IMR-90 (cell line): ENCODE results near the gene FSIP1. TPM values are rescaled to one million over a fixed set of nuclear protein-coding genes. Genes with fewer than 3 reads are reported as not detected.

ENCODE experiments used
- ATAC-seq: fragments of 200-7000 bp; cut with Tn5 transposase; 2 replicates; pipeline ENCODE4 v1.9.1; 2020; ENCODE audit warnings: low read depth, mild to moderate bottlenecking, moderate library complexity
- BruUV-seq: library from RNA; stranded (reverse); fragments of 400-500 nt; replicated peaks from 2 replicates; lab custom pipeline; 2021; lab: Mats Ljungman, UMichigan
- CTCF ChIA-PET: fragments of 300-600 bp; formaldehyde crosslinking; extraction: SDS; loops from one replicate; lab custom pipeline; 2021; ENCODE audit warnings: antibody characterized with exemption; lab: Yijun Ruan, JAX
- POLR2A ChIA-PET: fragments of 300-600 bp; sonication (Branson Sonifier 250); formaldehyde crosslinking; loops from one replicate; lab custom pipeline; 2022; ENCODE audit warnings: antibody characterized with exemption; ENCODE audit not compliant: unreplicated experiment; lab: Charles Lee
- DNase-seq: peaks from one replicate; pipeline ENCODE4 v3.0.0; 2013
- H2AFZ ChIP-seq: replicated peaks from 2 replicates; pipeline ENCODE3; 2013; ENCODE audit warnings: low read length, mild to moderate bottlenecking; ENCODE audit not compliant: poor library complexity
- H2AK5ac ChIP-seq: 2 replicates; pipeline ENCODE4 v1.6.1; 2013; ENCODE audit warnings: low read depth, low read length, inconsistent platforms
- H2AK9ac ChIP-seq: replicated peaks from 2 replicates; pipeline ENCODE3; 2013; ENCODE audit warnings: mild to moderate bottlenecking, low read depth, low read length, moderate library complexity; ENCODE audit not compliant: poor library complexity
- H2BK120ac ChIP-seq: 2 replicates; pipeline ENCODE4 v1.6.1; 2013; ENCODE audit warnings: low read depth, low read length, inconsistent platforms
- H2BK15ac ChIP-seq: 3 replicates; pipeline ENCODE4 v1.6.1; 2013; ENCODE audit warnings: low read depth, low read length, inconsistent platforms
- H2BK20ac ChIP-seq: 2 replicates; pipeline ENCODE4 v1.6.1; 2013; ENCODE audit warnings: low read depth, mild to moderate bottlenecking, inconsistent platforms, low read length, moderate library complexity
- H2BK5ac ChIP-seq: 2 replicates; pipeline ENCODE4 v1.6.1; 2013; ENCODE audit warnings: mild to moderate bottlenecking, low read depth, low read length, inconsistent platforms; ENCODE audit not compliant: poor library complexity, severe bottlenecking
- H3K14ac ChIP-seq: replicated peaks from 2 replicates; pipeline ENCODE4 v1.6.1; 2013; ENCODE audit warnings: low read depth, low read length, inconsistent platforms
- H3K18ac ChIP-seq: 2 replicates; pipeline ENCODE4 v1.6.1; 2013; ENCODE audit warnings: low read depth, low read length, control low read depth
- H3K23ac ChIP-seq: 2 replicates; pipeline ENCODE4 v1.6.1; 2013; ENCODE audit warnings: low read depth, low read length, inconsistent platforms
- H3K27ac ChIP-seq: 2 replicates; pipeline ENCODE4 v1.5.1; 2013; ENCODE audit warnings: mild to moderate bottlenecking, control low read depth, low read length; ENCODE audit not compliant: insufficient read depth
- H3K27me3 ChIP-seq: 2 replicates; pipeline ENCODE4 v1.6.1; 2013; ENCODE audit warnings: low read length; ENCODE audit not compliant: control insufficient read depth, insufficient read depth
- H3K36me3 ChIP-seq: 2 replicates; pipeline ENCODE4 v1.6.1; 2013; ENCODE audit warnings: low read length, mixed read lengths; ENCODE audit not compliant: control insufficient read depth, insufficient read depth
- H3K4ac ChIP-seq: 2 replicates; pipeline ENCODE4 v1.6.1; 2013; ENCODE audit warnings: low read depth, low read length, inconsistent platforms
- H3K4me1 ChIP-seq: 2 replicates; pipeline ENCODE4 v1.6.1; 2013; ENCODE audit warnings: low read length, mixed read lengths; ENCODE audit not compliant: control insufficient read depth, insufficient read depth
- H3K4me2 ChIP-seq: 2 replicates; pipeline ENCODE4 v1.6.1; 2013; ENCODE audit warnings: low read depth, mild to moderate bottlenecking, control low read depth, low read length, moderate library complexity
- H3K4me3 ChIP-seq: 2 replicates; pipeline ENCODE4 v1.5.1; 2013; ENCODE audit warnings: low read depth, mild to moderate bottlenecking, control low read depth, low read length, moderate library complexity; ENCODE audit not compliant: insufficient read depth
- H3K56ac ChIP-seq: 2 replicates; pipeline ENCODE4 v1.6.1; 2013; ENCODE audit warnings: low read length, inconsistent platforms; ENCODE audit not compliant: insufficient read depth; ENCODE audit errors: extremely low read depth
- H3K79me1 ChIP-seq, 2 experiments: 2 replicates each; pipeline ENCODE4 v1.6.1; 2013; ENCODE audit warnings: low read length in 2 of 2, inconsistent platforms in 1 of 2, low read depth in 1 of 2
- H3K9ac ChIP-seq: 2 replicates; pipeline ENCODE4 v1.6.1; 2013; ENCODE audit warnings: low read depth, low read length, control low read depth
- H3K9me1 ChIP-seq: 2 replicates; pipeline ENCODE4 v1.6.1; 2013; ENCODE audit warnings: low read length, inconsistent platforms; ENCODE audit not compliant: insufficient read depth
- H3K9me3 ChIP-seq: 2 replicates; pipeline ENCODE4 v1.6.1; 2013; ENCODE audit warnings: low read length; ENCODE audit not compliant: control insufficient read depth, insufficient read depth
- H4K20me1 ChIP-seq: 2 replicates; pipeline ENCODE4 v1.6.1; 2013; ENCODE audit warnings: low read length, inconsistent platforms; ENCODE audit not compliant: insufficient read depth
- H4K5ac ChIP-seq: 2 replicates; pipeline ENCODE4 v1.6.1; 2013; ENCODE audit warnings: mild to moderate bottlenecking, low read depth, low read length, control low read depth
- H4K8ac ChIP-seq, 2 experiments: 2 replicates each; pipeline ENCODE4 v1.6.1; 2013; ENCODE audit warnings: low read depth in 2 of 2, low read length in 2 of 2, control low read depth in 1 of 2, inconsistent platforms in 1 of 2
- H4K91ac ChIP-seq: 2 replicates; pipeline ENCODE4 v1.6.1; 2013; ENCODE audit warnings: low read depth, low read length, inconsistent platforms; ENCODE audit not compliant: insufficient read depth
- BHLHE40 ChIP-seq: fragments of 150-350 bp; IDR thresholded peaks from 2 replicates; pipeline ENCODE4 v1.6.1; 2016; ENCODE audit warnings: mild to moderate bottlenecking, low read depth, low read length
- CEBPB ChIP-seq: IDR thresholded peaks from 2 replicates; pipeline ENCODE4 v1.6.1; 2012; ENCODE audit warnings: low read depth, low read length, improper control_type of control experiment
- CTCF ChIP-seq: conservative IDR thresholded peaks from 2 replicates; pipeline ENCODE4 v1.5.1; 2012; ENCODE audit warnings: mild to moderate bottlenecking, low read depth, low read length, improper control_type of control experiment
- ELK1 ChIP-seq: fragments of 150-350 bp; IDR thresholded peaks from 2 replicates; pipeline ENCODE4 v1.6.1; 2016; ENCODE audit warnings: low read depth, mild to moderate bottlenecking, low read length, moderate library complexity, borderline replicate concordance
- NFE2L2 ChIP-seq: fragments of 150-350 bp; IDR thresholded peaks from 2 replicates; pipeline ENCODE4 v1.6.1; 2016; ENCODE audit warnings: low read depth, mild to moderate bottlenecking, low read length
- POLR2A ChIP-seq: IDR thresholded peaks from 2 replicates; pipeline ENCODE4 v1.6.1; 2012; ENCODE audit warnings: mild to moderate bottlenecking, low read depth, low read length
- RCOR1 ChIP-seq: IDR thresholded peaks from 2 replicates; pipeline ENCODE4 v1.6.1; 2012; ENCODE audit warnings: mild to moderate bottlenecking, low read length, improper control_type of control experiment; ENCODE audit not compliant: insufficient replicate concordance
- RFX5 ChIP-seq: IDR thresholded peaks from 2 replicates; pipeline ENCODE4 v1.8.0; 2012; ENCODE audit warnings: low read depth, mild to moderate bottlenecking, low read length, moderate library complexity
- WGBS, 2 experiments: methylation state at CpG; one replicate each; pipeline versions ENCODE4 v1.1.5 to v1.1.7; 2013; ENCODE audit warnings: missing lambda C conversion rate in 2 of 2; ENCODE audit not compliant: insufficient read length in 1 of 2; ENCODE audit errors: extremely low coverage in 2 of 2; 5-methylcytosine and 5-hydroxymethylcytosine counted together
- dilution Hi-C: fragments of 300-500 bp; cut with HindIII; formaldehyde crosslinking; loops from one replicate; pipeline ENCODE4 v1.14.3; 2018; ENCODE audit warnings: low sequenced_read_pairs; ENCODE audit not compliant: unreplicated experiment
- in situ Hi-C: fragments of 300-500 bp; cut with MboI; formaldehyde crosslinking; loops from 3 replicates; pipeline ENCODE4 v1.14.3; 2019; ENCODE audit warnings: low sequenced_read_pairs, inconsistent platforms, mixed read lengths
- intact Hi-C: fragments of 100-400 bp; cut with micrococcal nuclease; formaldehyde crosslinking; loops from 2 replicates; pipeline ENCODE4 v1.10.0; 2022
- polyA plus RNA-seq, 3 experiments: library from polyadenylated mRNA; depleted of rRNA; stranded (reverse); fragments of >200 nt; gene quantifications; 2 replicates each; pipeline ENCODE4 v1.2.3, GENCODE V29; 2012; ENCODE audit warnings: low replicate concordance in 1 of 3
- total RNA-seq: library from RNA; depleted of rRNA; stranded (reverse); fragments of >200 nt; gene quantifications from 2 replicates; pipeline ENCODE4 v1.2.3, GENCODE V29; 2012

The FSIP1 gene
- total and polyA plus RNA-seq, 2 of the 4 experiments (the other 2 are of a cell fraction): 0.10 to 0.18 TPM

GRCh38 chr15:39820050-39820602, 37.5 kb upstream of the FSIP1 start:
- H2BK20ac ChIP-seq: no peak overlapping the region
- peaks cover 22% of the 10 kb centered on the region for H3K9me1 ChIP-seq
- H2AK9ac ChIP-seq: no peak overlapping the region
- H2AK5ac ChIP-seq: 0 out of 2 replicates have a peak overlapping the region, but pooled peaks have one; percentile 43
- dilution Hi-C loops (no loop called here), in situ Hi-C loops (no loop called here), intact Hi-C loops (no loop called here)
- POLR2A ChIA-PET: no interaction called here
- CTCF ChIA-PET: no interaction called here
- 40% methylated on average over 1 of the region's 3 CpGs; no CpG with 5 or more reads in 1 of the 2 experiments for WGBS, 2 experiments
- H3K4me1 ChIP-seq: peaks cover 6% of the 10 kb centered on the region
- TF ChIP-seq ELK1 (no peak), RFX5 (no peak), POLR2A (no peak), CEBPB (no peak), NFE2L2 (no peak), CTCF (no peak), BHLHE40 (no peak), RCOR1 (no peak)
- peak overlapping the region; percentile 35; the same call in 1 of the 2 replicates for H3K23ac ChIP-seq
- H2AFZ ChIP-seq: no peak overlapping the region
- no peak overlapping the region for H2BK15ac ChIP-seq
- no peak overlapping the region for H3K9ac ChIP-seq
- DNase-seq (no peak), ATAC-seq (no peak)
- no peak overlapping the region for H2BK120ac ChIP-seq
- H4K5ac ChIP-seq: no peak overlapping the region
- no peak overlapping the region for H3K27ac ChIP-seq
- 0 out of 4 replicates have a peak overlapping the region, but pooled peaks of 1 of the 2 experiments have one; percentile 2 for H4K8ac ChIP-seq
- H3K9me3 ChIP-seq: no peaks in the 10 kb centered on the region; the same call in 1 of the 2 replicates
- H3K56ac ChIP-seq: no peak overlapping the region
- H3K4ac ChIP-seq: no peak overlapping the region
- no peaks in the 10 kb centered on the region for H3K36me3 ChIP-seq
- peaks cover 82% of the 10 kb centered on the region for H4K20me1 ChIP-seq
- no peaks in the 10 kb centered on the region for H3K27me3 ChIP-seq
- peak overlapping the region; percentile 0 for H2BK5ac ChIP-seq
- 0 out of 2 replicates have a peak overlapping the region, but pooled peaks have one; percentile 27 for H3K14ac ChIP-seq
- peaks cover 29 to 85% of the 10 kb centered on the region in 2 experiments for H3K79me1 ChIP-seq
- BruUV-seq: no TSS peak
- no peak overlapping the region for H3K18ac ChIP-seq
- no peak overlapping the region for H3K4me2 ChIP-seq
- H4K91ac ChIP-seq: no peak overlapping the region
- no peak overlapping the region for H3K4me3 ChIP-seq
